SK-N-SH (cell line): ENCODE measurements around the gene FZR1. TPM values are rescaled to one million over a fixed set of nuclear protein-coding genes. Genes with fewer than 3 reads are reported as not detected.

Source experiments
- CTCF ChIA-PET: fragments of 300-600, 350-600 bp; formaldehyde crosslinking; extraction: SDS; loops from one replicate; lab custom pipeline; 2021; lab: Yijun Ruan, JAX
- POLR2A ChIA-PET: fragments of 350-600 bp; sonication (Branson Sonifier 250); formaldehyde crosslinking; extraction: SDS; loops from one replicate; lab custom pipeline; 2020; ENCODE audit warnings: antibody characterized with exemption, inconsistent platforms; lab: Yijun Ruan, JAX
- DNase-seq: peaks from one replicate; pipeline ENCODE4 v3.0.0; 2012
- H2AFZ ChIP-seq: fragments of 200-600 bp; sonication (generic); 2 replicates; pipeline ENCODE4 v1.8.1; 2016; ENCODE audit warnings: antibody characterized with exemption, mild to moderate bottlenecking, low read depth
- H3F3A ChIP-seq: fragments of 200-600 bp; sonication (generic); replicated peaks from 2 replicates; pipeline ENCODE3; 2016; ENCODE audit warnings: antibody characterized with exemption, mild to moderate bottlenecking; ENCODE audit not compliant: insufficient read depth
- H3K27ac ChIP-seq, 2 experiments: fragments of 200-500 bp in 1 of 2; fragments of 200-600 bp in 1 of 2; sonication (Bioruptor generic) in 1 of 2; sonication (generic), shearing (Covaris generic) in 1 of 2; 2 replicates each; pipeline versions ENCODE4 v1.5.1 to v1.6.1; 2014 to 2016; ENCODE audit warnings: low read depth in 2 of 2, inconsistent platforms in 1 of 2, low read length in 1 of 2, mild to moderate bottlenecking in 1 of 2, mixed read lengths in 1 of 2
- H3K27me3 ChIP-seq: fragments of 200-600 bp; sonication (generic), shearing (Covaris generic); 2 replicates; pipeline ENCODE4 v1.6.1; 2016; ENCODE audit warnings: mixed run types; ENCODE audit not compliant: insufficient read depth
- H3K36me3 ChIP-seq, 2 experiments: fragments of 200-500 bp in 1 of 2; fragments of 200-600 bp in 1 of 2; sonication (Bioruptor generic) in 1 of 2; sonication (generic) in 1 of 2; replicated peaks in 1 of 2; 2 replicates each; pipeline versions ENCODE3 to v1.5.1; 2014 to 2016; ENCODE audit warnings: low read length in 1 of 2, mild to moderate bottlenecking in 1 of 2; ENCODE audit not compliant: insufficient read depth in 2 of 2, control insufficient read depth in 1 of 2
- H3K4me1 ChIP-seq, 2 experiments: fragments of 200-500 bp in 1 of 2; fragments of 200-600 bp in 1 of 2; sonication (Bioruptor generic) in 1 of 2; sonication (generic), shearing (Covaris generic) in 1 of 2; 2 replicates each; pipeline versions ENCODE4 v1.5.1 to v1.6.1; 2014 to 2016; ENCODE audit warnings: low read depth in 1 of 2, low read length in 1 of 2, mixed run types in 1 of 2; ENCODE audit not compliant: insufficient read depth in 2 of 2, control insufficient read depth in 1 of 2
- H3K4me2 ChIP-seq: fragments of 200-600 bp; sonication (generic), shearing (Covaris generic); 2 replicates; pipeline ENCODE4 v1.6.1; 2017; ENCODE audit warnings: mixed run types
- H3K4me3 ChIP-seq, 2 experiments: fragments of 200-500 bp in 1 of 2; fragments of 200-600 bp in 1 of 2; sonication (Bioruptor generic) in 1 of 2; sonication (generic), shearing (Covaris generic) in 1 of 2; 2 replicates each; pipeline versions ENCODE4 v1.5.1 to v1.8.1; 2014 to 2016; ENCODE audit warnings: low read depth in 2 of 2, inconsistent platforms in 1 of 2, low read length in 1 of 2, mild to moderate bottlenecking in 1 of 2, mixed read lengths in 1 of 2, moderate library complexity in 1 of 2
- H3K79me2 ChIP-seq: fragments of 200-600 bp; sonication (generic); 2 replicates; pipeline ENCODE4 v1.8.1; 2017; ENCODE audit warnings: mild to moderate bottlenecking; ENCODE audit not compliant: insufficient read depth
- H3K9ac ChIP-seq: fragments of 200-600 bp; sonication (generic); 2 replicates; pipeline ENCODE4 v1.6.1; 2017; ENCODE audit warnings: mixed run types
- H3K9me2 ChIP-seq: fragments of 200-600 bp; sonication (generic); 2 replicates; pipeline ENCODE4 v1.6.1; 2017; ENCODE audit warnings: mixed run types
- H3K9me3 ChIP-seq: fragments of 200-600 bp; sonication (generic); 2 replicates; pipeline ENCODE4 v1.6.1; 2017; ENCODE audit warnings: mixed run types, mild to moderate bottlenecking, moderate library complexity
- H4K20me1 ChIP-seq: fragments of 200-600 bp; sonication (generic); 2 replicates; pipeline ENCODE4 v1.6.1; 2017; ENCODE audit warnings: mild to moderate bottlenecking, mixed run types; ENCODE audit not compliant: insufficient read depth
- CTCF ChIP-seq: fragments of 200-600 bp; sonication (generic); IDR thresholded peaks from 2 replicates; pipeline ENCODE4 v1.6.1; 2017; ENCODE audit warnings: antibody characterized with exemption, mild to moderate bottlenecking, moderate library complexity
- EP300 ChIP-seq, 2 experiments: IDR thresholded peaks; 2 replicates each; pipeline versions ENCODE4 v1.4.0 to v1.6.1; 2012; ENCODE audit warnings: borderline replicate concordance in 1 of 2, low read depth in 1 of 2, low read length in 1 of 2
- EZH2phosphoT487 ChIP-seq: fragments of 200-600 bp; sonication (generic); IDR thresholded peaks from 2 replicates; pipeline ENCODE4 v1.6.1; 2017; ENCODE audit warnings: low read depth, mixed run types, mild to moderate bottlenecking, antibody characterized with exemption, moderate library complexity, borderline replicate concordance
- FOSL2 ChIP-seq: IDR thresholded peaks from 2 replicates; pipeline ENCODE4 v1.4.0; 2012; ENCODE audit warnings: low read depth, mild to moderate bottlenecking, moderate library complexity, borderline replicate concordance
- FOXM1 ChIP-seq: IDR thresholded peaks from 2 replicates; pipeline ENCODE4 v1.4.0; 2012; ENCODE audit warnings: low read depth, mild to moderate bottlenecking
- GABPA ChIP-seq: IDR thresholded peaks from 2 replicates; pipeline ENCODE4 v1.4.0; 2012; ENCODE audit warnings: low read depth, mild to moderate bottlenecking
- JUND ChIP-seq: IDR thresholded peaks from 2 replicates; pipeline ENCODE4 v1.4.0; 2012
- MEF2A ChIP-seq: IDR thresholded peaks from 2 replicates; pipeline ENCODE4 v1.4.0; 2012; ENCODE audit warnings: low read depth, borderline replicate concordance
- MXI1 ChIP-seq: IDR thresholded peaks from 2 replicates; pipeline ENCODE4 v1.6.1; 2012; ENCODE audit warnings: mild to moderate bottlenecking, low read depth, low read length, improper control_type of control experiment
- NFIC ChIP-seq: IDR thresholded peaks from 2 replicates; pipeline ENCODE4 v1.4.0; 2012; ENCODE audit warnings: borderline replicate concordance
- NRF1 ChIP-seq: IDR thresholded peaks from 2 replicates; pipeline ENCODE4 v1.6.1; 2012; ENCODE audit warnings: low read depth, mild to moderate bottlenecking, low read length
- RAD21 ChIP-seq: IDR thresholded peaks from 2 replicates; pipeline ENCODE4 v1.6.1; 2012; ENCODE audit warnings: mild to moderate bottlenecking, low read length
- RFX5 ChIP-seq: IDR thresholded peaks from 2 replicates; pipeline ENCODE4 v1.6.1; 2012; ENCODE audit warnings: mild to moderate bottlenecking, improper control_type of control experiment, low read length
- RXRA ChIP-seq: IDR thresholded peaks from 2 replicates; pipeline ENCODE4 v1.4.0; 2012; ENCODE audit warnings: low read depth, mild to moderate bottlenecking, borderline replicate concordance
- SIN3A ChIP-seq: IDR thresholded peaks from 2 replicates; pipeline ENCODE4 v1.6.1; 2012; ENCODE audit warnings: low read depth, mild to moderate bottlenecking, low read length, moderate library complexity, borderline replicate concordance
- SMC3 ChIP-seq: IDR thresholded peaks from 2 replicates; pipeline ENCODE4 v1.6.1; 2012; ENCODE audit warnings: low read depth, low read length, improper control_type of control experiment
- TCF12 ChIP-seq: IDR thresholded peaks from 2 replicates; pipeline ENCODE4 v1.4.0; 2012
- TEAD4 ChIP-seq: IDR thresholded peaks from 2 replicates; pipeline ENCODE4 v1.4.0; 2012; ENCODE audit warnings: mild to moderate bottlenecking, borderline replicate concordance; ENCODE audit not compliant: insufficient read depth
- USF2 ChIP-seq: fragments of 150-350 bp; IDR thresholded peaks from 2 replicates; pipeline ENCODE4 v1.6.1; 2017; ENCODE audit warnings: antibody characterized with exemption, low read length, low read depth, borderline replicate concordance
- WGBS: methylation state at CpG from one replicate; pipeline ENCODE4 v1.1.6; 2017; ENCODE audit warnings: low lambda C conversion rate; 5-methylcytosine and 5-hydroxymethylcytosine counted together
- polyA plus RNA-seq, 3 experiments: library from polyadenylated mRNA; depleted of rRNA; stranded (reverse); fragments of >200 nt; gene quantifications; 2 replicates each; pipeline ENCODE4 v1.2.3, GENCODE V29; 2012
- TF ChIP-seq, protein P1 (sequence below): fragments of 150-350 bp; IDR thresholded peaks from 2 replicates; pipeline ENCODE4 v1.6.1; 2016; ENCODE audit warnings: mild to moderate bottlenecking, low read depth, low read length
- TF ChIP-seq, protein P2 (sequence below): IDR thresholded peaks from 2 replicates; pipeline ENCODE4 v1.6.1; 2012; ENCODE audit warnings: mild to moderate bottlenecking, low read depth, low read length, moderate library complexity

The FZR1 gene
- polyA plus RNA-seq, 1 of the 3 experiments (the other 2 are of a cell fraction): 36.3 TPM

GRCh38 chr19:3474010-3474409 lies 32.1 kb upstream of the FZR1 start:
- no peaks in the 10 kb centered on the region for H4K20me1 ChIP-seq
- no peak overlapping the region for H2AFZ ChIP-seq
- no peaks in the 10 kb centered on the region; the same call in 1 of the 2 replicates for H3K27me3 ChIP-seq
- no peak for TF ChIP-seq RFX5
- no peak for TF ChIP-seq JUND
- POLR2A ChIA-PET: no interaction called here
- no peak overlapping the region for H3K27ac ChIP-seq
- H3K36me3 ChIP-seq: no peaks in the 10 kb centered on the region
- no peak overlapping the region for H3K9ac ChIP-seq
- no peaks in the 10 kb centered on the region for H3K9me2 ChIP-seq
- 67% methylated on average over 8 of the region's 8 CpGs for WGBS
- peaks cover 0 to 2% of the 10 kb centered on the region in 2 experiments; a peak in 1 of 4 replicates for H3K4me1 ChIP-seq
- H3K79me2 ChIP-seq: no peaks in the 10 kb centered on the region
- CTCF ChIA-PET: interaction anchor here (0.6 to 6.1 kb wide), 11 partner anchors 10 to 171 kb away, joined by 3 to 92 read pairs (median 7); partner anchors contain the start of gene SMIM44
- no peak overlapping the region for H3K4me3 ChIP-seq
- no peak for DNase-seq
- peaks cover 21% of the 10 kb centered on the region for H3F3A ChIP-seq
- no peaks in the 10 kb centered on the region for H3K9me3 ChIP-seq
- no peak overlapping the region for H3K4me2 ChIP-seq

- Histone ChIP-seq H3K36me3 (no peaks in the 10 kb centered on the region), H2AFZ (no peak overlapping the region), H3K79me2 (no peaks in the 10 kb centered on the region), H3K9me3 (no peaks in the 10 kb centered on the region), H3K27ac (no peak overlapping the region), H3K4me1 (no peaks in the 10 kb centered on the region; a peak in 1 of 4 replicates), H3F3A (peaks cover 19% of the 10 kb centered on the region), H3K9ac (no peak overlapping the region), H3K9me2 (no peaks in the 10 kb centered on the region), H3K4me2 (no peak overlapping the region), H3K4me3 (no peak overlapping the region), H3K27me3 (no peaks in the 10 kb centered on the region; the same call in 1 of the 2 replicates), H4K20me1 (no peaks in the 10 kb centered on the region)
- DNase-seq: no peak
- TF ChIP-seq NRF1 (no peak), RXRA (no peak), RAD21 (no peak), GABPA (no peak), MXI1 (no peak), MEF2A (no peak), EP300 (IDR thresholded peaks at IDR 0.05; ENCODE audit: borderline replicate concordance in 1 of 2, low read depth in 1 of 2, low read length in 1 of 2) (no peak), JUND (no peak), CTCF (no peak), SIN3A (no peak), EZH2phosphoT487 (no peak), FOSL2 (no peak), TEAD4 (no peak), SMC3 (no peak), NFIC (no peak), TCF12 (no peak), USF2 (no peak), FOXM1 (no peak)
- TF ChIP-seq, protein P1, sequence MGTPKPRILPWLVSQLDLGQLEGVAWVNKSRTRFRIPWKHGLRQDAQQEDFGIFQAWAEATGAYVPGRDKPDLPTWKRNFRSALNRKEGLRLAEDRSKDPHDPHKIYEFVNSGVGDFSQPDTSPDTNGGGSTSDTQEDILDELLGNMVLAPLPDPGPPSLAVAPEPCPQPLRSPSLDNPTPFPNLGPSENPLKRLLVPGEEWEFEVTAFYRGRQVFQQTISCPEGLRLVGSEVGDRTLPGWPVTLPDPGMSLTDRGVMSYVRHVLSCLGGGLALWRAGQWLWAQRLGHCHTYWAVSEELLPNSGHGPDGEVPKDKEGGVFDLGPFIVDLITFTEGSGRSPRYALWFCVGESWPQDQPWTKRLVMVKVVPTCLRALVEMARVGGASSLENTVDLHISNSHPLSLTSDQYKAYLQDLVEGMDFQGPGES: no peak
- TF ChIP-seq, protein P2, sequence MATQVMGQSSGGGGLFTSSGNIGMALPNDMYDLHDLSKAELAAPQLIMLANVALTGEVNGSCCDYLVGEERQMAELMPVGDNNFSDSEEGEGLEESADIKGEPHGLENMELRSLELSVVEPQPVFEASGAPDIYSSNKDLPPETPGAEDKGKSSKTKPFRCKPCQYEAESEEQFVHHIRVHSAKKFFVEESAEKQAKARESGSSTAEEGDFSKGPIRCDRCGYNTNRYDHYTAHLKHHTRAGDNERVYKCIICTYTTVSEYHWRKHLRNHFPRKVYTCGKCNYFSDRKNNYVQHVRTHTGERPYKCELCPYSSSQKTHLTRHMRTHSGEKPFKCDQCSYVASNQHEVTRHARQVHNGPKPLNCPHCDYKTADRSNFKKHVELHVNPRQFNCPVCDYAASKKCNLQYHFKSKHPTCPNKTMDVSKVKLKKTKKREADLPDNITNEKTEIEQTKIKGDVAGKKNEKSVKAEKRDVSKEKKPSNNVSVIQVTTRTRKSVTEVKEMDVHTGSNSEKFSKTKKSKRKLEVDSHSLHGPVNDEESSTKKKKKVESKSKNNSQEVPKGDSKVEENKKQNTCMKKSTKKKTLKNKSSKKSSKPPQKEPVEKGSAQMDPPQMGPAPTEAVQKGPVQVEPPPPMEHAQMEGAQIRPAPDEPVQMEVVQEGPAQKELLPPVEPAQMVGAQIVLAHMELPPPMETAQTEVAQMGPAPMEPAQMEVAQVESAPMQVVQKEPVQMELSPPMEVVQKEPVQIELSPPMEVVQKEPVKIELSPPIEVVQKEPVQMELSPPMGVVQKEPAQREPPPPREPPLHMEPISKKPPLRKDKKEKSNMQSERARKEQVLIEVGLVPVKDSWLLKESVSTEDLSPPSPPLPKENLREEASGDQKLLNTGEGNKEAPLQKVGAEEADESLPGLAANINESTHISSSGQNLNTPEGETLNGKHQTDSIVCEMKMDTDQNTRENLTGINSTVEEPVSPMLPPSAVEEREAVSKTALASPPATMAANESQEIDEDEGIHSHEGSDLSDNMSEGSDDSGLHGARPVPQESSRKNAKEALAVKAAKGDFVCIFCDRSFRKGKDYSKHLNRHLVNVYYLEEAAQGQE: no peak
- whole genome bisulfite sequencing: 19% methylated on average over 2 of the region's 2 CpGs
- ChIA-PET POLR2A (no interaction called here), CTCF (interaction anchor here (0.6 to 6.1 kb wide), 5 partner anchors 9 to 147 kb away, joined by 3 to 92 read pairs (median 11); partner anchors contain the start of gene SMIM44)
These were observed 31.5 kb upstream of the FZR1 start for GRCh38 chr19:3474614-3475013.
